Measurements from ENCODE around the gene CDKAL1. TPM values are rescaled to one million over a fixed set of nuclear protein-coding genes. Genes with fewer than 3 reads are reported as not detected.

The CDKAL1 gene
- total RNA-seq, 1 donor = 20.0 TPM

- no peak for DNase-seq (ENCODE audit: low read depth)
- no peak overlapping the region for H3K4me3 ChIP-seq (ENCODE audit: low read depth, low read length)
- TF ChIP-seq, protein P1, sequence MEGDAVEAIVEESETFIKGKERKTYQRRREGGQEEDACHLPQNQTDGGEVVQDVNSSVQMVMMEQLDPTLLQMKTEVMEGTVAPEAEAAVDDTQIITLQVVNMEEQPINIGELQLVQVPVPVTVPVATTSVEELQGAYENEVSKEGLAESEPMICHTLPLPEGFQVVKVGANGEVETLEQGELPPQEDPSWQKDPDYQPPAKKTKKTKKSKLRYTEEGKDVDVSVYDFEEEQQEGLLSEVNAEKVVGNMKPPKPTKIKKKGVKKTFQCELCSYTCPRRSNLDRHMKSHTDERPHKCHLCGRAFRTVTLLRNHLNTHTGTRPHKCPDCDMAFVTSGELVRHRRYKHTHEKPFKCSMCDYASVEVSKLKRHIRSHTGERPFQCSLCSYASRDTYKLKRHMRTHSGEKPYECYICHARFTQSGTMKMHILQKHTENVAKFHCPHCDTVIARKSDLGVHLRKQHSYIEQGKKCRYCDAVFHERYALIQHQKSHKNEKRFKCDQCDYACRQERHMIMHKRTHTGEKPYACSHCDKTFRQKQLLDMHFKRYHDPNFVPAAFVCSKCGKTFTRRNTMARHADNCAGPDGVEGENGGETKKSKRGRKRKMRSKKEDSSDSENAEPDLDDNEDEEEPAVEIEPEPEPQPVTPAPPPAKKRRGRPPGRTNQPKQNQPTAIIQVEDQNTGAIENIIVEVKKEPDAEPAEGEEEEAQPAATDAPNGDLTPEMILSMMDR (IDR thresholded peaks at IDR 0.05; ENCODE audit: insufficient read depth, low read length) = no peak
Measured at GRCh38 chr6:21098134-21098533, 563.9 kb downstream of the CDKAL1 start.

GRCh38 chr6:21098744-21099143 is 564.5 kb downstream of the CDKAL1 start:
- TF ChIP-seq, protein P1 (IDR thresholded peaks at IDR 0.05; ENCODE audit: insufficient read depth, low read length) = no peak

DNA sequence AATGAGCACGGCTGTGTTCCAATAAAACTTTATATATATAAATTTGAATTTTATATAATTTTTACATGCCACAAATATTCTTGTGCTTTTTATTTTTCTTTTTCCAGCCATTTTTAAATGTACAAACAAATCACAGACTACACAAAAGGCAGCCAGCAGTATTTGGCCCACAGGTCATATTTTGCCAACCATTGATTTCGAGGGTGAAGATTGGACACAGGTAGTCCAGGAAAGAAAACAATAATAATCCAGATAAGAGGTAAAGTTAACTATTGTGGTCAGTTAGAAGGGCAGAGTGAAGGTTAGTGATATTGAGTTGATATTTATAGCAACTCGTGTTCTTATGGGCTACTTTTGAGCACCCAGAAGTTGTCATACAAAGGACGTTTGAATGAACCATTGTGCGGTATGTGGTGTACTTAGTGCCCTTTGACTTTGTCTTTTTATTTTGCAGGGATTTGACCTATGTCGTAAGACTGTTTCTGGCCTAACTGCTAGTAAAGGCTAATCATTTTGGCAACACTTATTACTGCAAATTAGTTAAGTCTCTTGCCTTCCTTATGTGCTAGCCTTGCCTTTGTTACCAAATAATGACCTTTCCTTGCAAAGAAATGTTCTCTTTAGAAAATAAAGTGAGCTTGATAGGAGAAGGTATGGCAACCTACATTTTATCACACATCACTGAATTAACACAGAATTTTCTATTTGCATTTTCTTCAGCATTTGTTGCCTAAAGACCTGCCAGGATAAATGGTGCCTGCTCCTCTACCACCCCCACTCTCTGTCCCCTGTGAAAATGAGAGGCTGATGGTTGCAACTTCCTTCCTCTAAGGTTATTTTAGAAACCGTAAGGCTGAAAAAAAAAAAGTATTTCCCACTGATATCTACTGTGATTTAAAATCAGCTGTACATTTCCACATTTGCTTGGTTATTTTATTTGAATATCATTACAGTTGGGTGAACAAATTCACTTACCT is 565.4 kb downstream of the CDKAL1 start:
- TF ChIP-seq, protein P1 (IDR thresholded peaks at IDR 0.05; ENCODE audit: insufficient read depth, low read length) = no peak
- no peak overlapping the region for H3K4me3 ChIP-seq (ENCODE audit: low read depth, low read length)
- DNase-seq (ENCODE audit: low read depth) = no peak

More at GRCh38 chr6:21098744-21099143, 564.5 kb downstream of the CDKAL1 start:
- DNase-seq (ENCODE audit: low read depth) = no peak
- H3K4me3 ChIP-seq (ENCODE audit: low read depth, low read length) = no peak overlapping the region

- no peak for DNase-seq (ENCODE audit: low read depth)
- TF ChIP-seq, protein P1 (IDR thresholded peaks at IDR 0.05; ENCODE audit: insufficient read depth, low read length) = no peak
- H3K4me3 ChIP-seq (ENCODE audit: low read depth, low read length) = no peak overlapping the region
Measured at GRCh38 chr6:21100991-21101390, 566.7 kb downstream of the CDKAL1 start.

DNA sequence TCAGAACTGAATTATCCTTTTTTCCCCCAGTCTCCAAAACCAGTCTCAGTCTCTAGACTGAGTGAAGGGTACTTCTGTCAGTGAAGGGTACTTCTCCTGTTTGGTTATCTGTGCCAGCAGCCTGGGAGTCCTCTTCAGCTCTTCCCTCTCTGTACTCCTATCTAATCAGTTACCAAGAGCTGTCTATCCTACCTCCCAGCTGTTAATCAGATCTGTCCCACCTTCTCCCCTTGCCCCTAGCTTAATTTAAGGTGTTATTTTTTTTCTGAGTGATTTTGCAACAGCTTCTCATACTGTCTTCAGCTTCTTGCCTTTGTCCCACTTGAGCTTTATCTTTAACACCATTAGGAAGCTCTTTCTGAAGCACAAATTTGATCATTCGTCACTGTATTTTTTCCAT is 567.4 kb downstream of the CDKAL1 start:
- no peak for DNase-seq (ENCODE audit: low read depth)
- TF ChIP-seq, protein P1 (IDR thresholded peaks at IDR 0.05; ENCODE audit: insufficient read depth, low read length) = no peak
- no peak overlapping the region for H3K4me3 ChIP-seq (ENCODE audit: low read depth, low read length)

DNA sequence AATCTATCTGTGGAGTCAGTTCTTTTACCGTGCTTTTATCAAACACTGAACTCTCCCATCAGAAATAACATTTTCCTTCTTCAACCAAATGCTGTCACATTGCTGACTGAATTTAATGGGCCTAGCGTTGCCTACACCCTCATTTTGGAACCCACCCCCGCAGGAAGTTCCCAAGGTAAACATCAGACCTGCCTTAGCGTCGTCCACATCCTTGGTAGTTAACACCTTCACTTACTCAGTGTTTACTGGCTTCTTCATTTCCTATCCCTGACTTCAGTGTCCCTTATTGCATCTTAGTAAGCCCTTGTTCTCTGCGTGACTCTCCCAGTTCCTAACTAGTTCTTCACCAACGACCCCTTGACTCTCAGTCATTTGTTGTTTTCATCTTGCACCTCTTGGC is 567.9 kb downstream of the CDKAL1 start:
- no peak overlapping the region for H3K4me3 ChIP-seq (ENCODE audit: low read depth, low read length)
- TF ChIP-seq, protein P1 (IDR thresholded peaks at IDR 0.05; ENCODE audit: insufficient read depth, low read length) = no peak
- no peak for DNase-seq (ENCODE audit: low read depth)
